ENCODE results near the gene UBE3C.
"Not testable (repeated sequence)": the region's sequence is repeated elsewhere in the genome, so short reads cannot be mapped to it uniquely, and the experiment has no call there.

UBE3C gene

DNA sequence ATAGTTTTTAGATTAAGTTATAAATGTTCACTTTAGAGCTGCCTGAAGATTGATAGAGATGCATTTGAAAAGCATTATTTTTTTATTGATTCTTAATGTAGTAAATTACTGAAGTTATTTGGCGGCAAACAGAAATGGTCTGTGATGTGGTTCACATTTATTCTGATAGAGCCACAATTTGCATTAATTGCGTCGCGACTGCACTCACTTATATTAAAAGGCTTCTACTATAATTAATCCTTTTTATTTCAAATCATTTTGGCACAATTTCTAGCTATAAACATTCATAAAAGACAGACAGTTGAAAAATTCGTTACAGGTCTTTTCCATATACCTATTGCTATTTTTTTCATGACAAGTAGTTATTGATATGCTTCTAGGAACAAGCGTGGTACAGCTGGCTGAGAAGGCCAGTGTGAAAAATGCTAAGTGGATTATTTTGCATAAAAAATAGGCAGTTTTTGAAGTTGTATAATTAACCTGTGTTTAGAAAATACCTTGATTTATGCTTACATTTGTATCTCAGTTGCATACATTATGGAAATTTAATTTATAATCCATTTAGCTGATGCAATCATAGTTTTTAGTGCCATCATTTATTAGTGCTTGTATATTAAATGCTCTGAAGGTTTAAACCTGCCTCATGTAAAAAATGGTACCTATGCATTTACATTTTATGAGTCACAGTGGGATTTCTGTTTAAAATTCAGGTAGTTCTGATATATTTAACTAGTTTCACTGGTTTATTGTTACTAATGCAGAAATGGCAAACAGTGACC, 106.0 kb downstream of the UBE3C start:
- DNase-seq: no peak

DNA sequence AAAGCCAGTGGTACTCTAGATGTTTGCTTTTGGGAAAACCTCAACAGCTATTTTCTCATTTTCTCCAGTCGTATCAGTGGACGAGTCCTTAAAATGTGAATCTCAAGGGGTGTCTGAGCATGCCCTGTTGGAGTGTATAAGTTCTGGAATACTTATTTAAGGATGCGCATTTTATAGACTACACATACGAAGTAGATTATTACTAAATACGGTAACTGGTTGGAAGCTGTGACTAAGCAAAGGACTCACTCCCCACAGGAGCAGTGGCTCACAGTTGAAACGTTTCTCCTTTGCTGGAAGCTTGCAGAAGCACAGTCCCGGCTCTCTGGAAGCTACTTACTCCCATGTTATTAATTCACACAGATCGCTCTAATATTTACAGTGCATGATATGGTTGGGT, 107.3 kb downstream of the UBE3C start:
- DNase-seq: no peak

DNA sequence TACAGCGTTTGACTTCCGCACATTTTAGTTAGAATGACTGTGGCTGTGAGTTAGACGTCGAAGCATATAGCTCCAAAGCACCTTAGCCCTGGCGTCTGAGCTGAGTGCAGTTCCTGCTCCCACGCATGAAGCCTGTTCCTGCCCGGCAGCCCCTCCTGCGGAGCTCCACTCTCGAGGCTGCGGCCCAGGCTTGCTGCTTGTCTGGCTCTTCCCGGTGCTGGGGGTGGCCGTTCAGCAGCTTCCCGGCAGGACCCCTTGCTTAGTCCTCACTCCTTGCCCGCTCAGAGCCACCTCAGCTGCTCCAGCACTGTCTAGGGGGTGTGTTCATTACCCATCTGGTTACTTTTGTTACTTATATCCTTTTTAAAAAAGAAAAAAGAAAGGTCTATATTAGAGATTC, 109.9 kb downstream of the UBE3C start:
- no peak for DNase-seq

DNA sequence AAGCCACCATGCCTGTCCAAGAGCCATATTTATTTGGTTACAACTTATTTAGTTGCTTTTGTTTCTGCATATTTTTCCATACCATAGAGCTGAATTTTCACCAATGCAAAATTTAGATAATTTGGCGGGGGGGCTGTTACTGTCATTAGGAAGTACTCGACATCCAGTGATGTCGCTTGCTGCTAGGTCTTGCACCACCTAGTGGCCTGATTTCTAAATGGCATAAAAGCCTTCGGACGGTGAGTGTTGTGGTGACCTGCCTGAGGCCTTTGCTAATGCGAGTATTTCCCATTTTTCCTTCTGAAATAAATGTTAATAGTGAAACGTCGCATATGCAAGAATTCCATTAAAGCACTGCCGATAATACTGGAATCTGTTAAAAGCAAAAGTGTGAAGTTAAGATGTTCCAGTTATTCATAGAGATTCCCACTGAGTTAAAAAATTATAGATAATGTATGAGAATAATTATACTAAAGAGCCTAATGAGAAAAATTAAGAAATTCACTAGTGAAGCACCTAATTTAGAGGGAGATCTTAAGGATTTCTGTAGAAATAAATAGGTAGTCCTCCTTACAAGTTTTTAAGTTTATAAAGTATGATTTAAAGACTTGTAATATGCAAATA, 112.0 kb downstream of the UBE3C start:
- peak; percentile 16 for DNase-seq

GRCh38 chr7:157251817-157252216, 113.1 kb downstream of the UBE3C start:
- not testable (repeated sequence) for DNase-seq

DNA sequence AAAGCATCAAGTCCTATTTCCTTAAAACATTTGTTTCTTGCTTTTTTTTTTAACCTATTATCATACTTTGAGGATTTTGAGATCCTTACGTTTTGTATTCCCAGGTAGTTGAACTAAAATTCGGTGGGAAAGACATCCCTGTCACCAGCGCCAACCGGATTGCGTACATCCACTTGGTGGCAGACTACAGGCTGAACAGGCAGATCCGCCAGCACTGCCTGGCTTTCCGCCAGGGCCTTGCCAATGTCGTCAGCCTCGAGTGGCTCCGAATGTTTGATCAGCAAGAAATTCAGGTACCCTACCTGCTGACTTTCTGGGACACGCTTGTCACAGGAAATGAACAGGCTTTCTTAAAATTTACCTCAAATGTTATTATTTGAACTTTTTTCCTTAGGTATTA, 115.1 kb downstream of the UBE3C start:
- peak; percentile 85 for DNase-seq

GRCh38 chr7:157254781-157255180, 116.1 kb downstream of the UBE3C start:
- DNase-seq: not testable (repeated sequence)

GRCh38 chr7:157255201-157255606, 116.5 kb downstream of the UBE3C start:
- DNase-seq: no peak

DNA sequence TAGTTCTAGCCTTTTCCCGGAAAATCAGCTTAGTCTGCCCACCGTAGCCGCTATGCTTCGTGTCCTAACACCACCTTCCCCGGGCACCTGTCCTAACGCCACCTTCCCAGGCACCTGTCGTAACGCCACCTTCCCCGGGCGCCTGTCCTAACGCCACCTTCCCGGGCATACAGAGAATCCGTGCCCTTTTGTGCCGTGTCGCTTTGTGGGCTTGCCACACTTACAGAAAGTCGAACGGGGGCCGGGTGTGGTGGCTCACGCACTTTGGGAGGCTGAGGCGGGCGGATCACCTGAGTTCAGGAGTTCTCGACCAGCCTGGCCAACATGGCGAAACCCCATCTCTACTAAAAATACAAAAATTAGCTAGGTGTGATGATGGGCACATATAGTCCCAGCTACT, 124.4 kb downstream of the UBE3C start:
- no peak for DNase-seq

DNA sequence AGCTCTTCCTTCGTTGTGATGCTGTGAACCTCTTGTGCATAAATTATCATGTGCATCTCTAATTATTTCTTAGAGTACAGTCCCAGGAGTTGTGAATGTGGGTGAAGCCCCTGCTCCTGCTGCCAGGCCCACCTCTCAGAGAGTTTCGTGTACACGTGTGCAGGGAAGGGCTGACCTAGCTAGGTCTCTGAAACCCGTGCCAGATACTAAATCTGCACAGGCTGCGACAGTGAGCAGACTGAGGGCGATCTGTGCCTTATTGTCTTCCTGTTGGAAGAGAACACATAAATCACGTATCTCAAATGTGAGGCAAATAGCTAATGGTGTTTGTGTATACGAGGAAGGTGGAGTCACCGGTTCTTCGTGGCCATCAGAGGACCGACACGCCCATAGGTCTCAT, 126.3 kb downstream of the UBE3C start:
- DNase-seq: no peak

DNA sequence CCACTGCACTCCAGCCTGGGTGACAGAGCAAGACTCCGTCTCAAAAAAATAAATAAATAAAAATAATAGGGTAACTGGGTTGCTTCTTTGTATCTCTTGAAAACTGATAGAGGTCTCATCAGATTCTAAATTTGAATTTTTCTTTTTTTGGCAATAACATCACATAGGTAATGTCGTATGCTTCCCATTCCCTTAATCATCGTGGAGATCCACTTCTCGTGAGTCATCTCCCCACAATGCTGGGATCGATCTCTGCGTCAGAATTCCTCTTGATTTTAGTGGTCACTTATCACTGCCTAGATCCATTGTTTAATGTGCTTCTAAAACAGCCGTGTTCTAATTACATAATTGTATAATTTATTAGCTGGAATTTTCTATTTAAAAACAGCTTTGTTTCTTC, 127.5 kb downstream of the UBE3C start:
- DNase-seq: no peak

- no peak for DNase-seq
Measured at GRCh38 chr7:157267516-157267915, 128.8 kb downstream of the UBE3C start.

GRCh38 chr7:157267956-157268355, 129.2 kb downstream of the UBE3C start:
- no peak for DNase-seq

DNA sequence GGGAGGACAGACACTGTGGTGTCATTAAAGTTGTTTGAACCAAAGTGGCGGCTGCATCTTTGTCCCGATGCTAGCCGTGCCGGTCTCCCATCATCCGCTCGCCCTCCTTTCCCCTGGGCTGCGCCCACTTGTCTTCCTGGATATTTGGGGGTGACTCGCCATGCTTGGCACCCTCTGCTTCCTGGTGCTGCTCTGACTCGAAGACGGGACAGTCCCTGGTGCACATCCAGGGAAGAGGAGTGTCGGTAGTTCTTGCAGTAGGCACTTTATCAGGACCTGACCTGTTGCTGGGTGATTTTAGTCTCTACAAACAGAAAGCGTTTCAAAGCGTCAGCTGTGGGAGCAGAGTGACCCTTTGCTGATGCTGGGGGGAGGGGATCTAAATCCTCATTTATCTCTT, 129.8 kb downstream of the UBE3C start:
- no peak for DNase-seq

GRCh38 chr7:157269341-157270059, 130.8 kb downstream of the UBE3C start:
- DNase-seq: no peak

DNA sequence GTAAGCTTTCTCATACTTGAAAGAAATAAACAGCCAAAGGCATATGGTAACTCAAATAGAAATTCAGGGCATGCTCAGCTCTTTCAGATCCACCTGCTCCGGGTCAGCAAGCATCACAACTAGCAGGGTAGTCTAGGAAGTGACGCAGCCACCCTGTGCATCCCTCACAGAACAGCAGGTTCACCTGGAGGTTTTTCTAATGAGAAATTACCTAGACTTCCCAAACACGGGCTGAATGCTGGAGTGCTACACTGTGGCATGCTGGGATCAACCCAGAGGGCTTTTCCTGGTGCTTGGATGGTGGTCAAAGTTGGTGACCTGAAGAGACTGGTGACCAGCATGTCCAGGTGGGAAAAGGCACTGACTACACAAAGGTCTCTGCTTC, 131.3 kb downstream of the UBE3C start:
- DNase-seq: no peak

- no peak for DNase-seq
Measured at GRCh38 chr7:157271315-157271990, 132.7 kb downstream of the UBE3C start.

DNA sequence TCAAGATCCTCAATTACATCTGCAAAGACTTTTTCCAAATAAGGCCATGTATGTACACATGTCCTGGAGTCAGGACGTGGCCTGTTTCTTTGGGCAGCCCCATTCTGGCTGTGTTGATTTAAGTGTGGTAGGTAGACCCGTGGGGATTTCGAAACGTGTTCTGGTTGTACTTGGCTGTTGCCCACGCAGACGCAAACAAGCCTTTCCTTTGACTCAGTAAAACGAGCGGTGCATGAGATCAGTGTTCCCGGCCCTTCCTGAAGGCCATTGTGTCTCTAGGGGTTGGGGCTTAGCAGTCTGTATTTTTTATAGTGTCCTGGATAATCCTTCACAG, 133.2 kb downstream of the UBE3C start:
- DNase-seq: peak; percentile 28

- no peak for DNase-seq
Measured at GRCh38 chr7:157272351-157273207, 133.9 kb downstream of the UBE3C start.

GRCh38 chr7:157273208-157274093, 134.7 kb downstream of the UBE3C start:
- peak; percentile 40 for DNase-seq

- not testable (repeated sequence) for DNase-seq
Measured at GRCh38 chr7:157274094-157274634, 135.4 kb downstream of the UBE3C start.
